IPS DF 19.7 (cell line): ENCODE data around the gene CASS4.
"Not testable (repeated sequence)": the region's sequence is repeated elsewhere in the genome, so short reads cannot be mapped to it uniquely, and the experiment has no call there.

Experiments
- DNase-seq: peaks from one replicate; pipeline ENCODE4 v3.0.0-alpha.2; 2013; ENCODE audit warnings: low read depth, low spot score

Gene CASS4

GRCh38 chr20:56411759-56412472, at the start of gene CASS4:
Gene CASS4, plus strand, starts transcription at chr20:56412260. Its CDS starts 199 bp downstream, at chr20:56412459.
- no peak for DNase-seq

- no peak for DNase-seq
Observed at GRCh38 chr20:56362833-56363413, 49.1 kb upstream of the CASS4 start.

- no peak for DNase-seq
Observed at GRCh38 chr20:56363491-56363890, 48.6 kb upstream of the CASS4 start.

GRCh38 chr20:56368351-56369134, 43.5 kb upstream of the CASS4 start:
- DNase-seq, result no peak

- no peak for DNase-seq
Observed at GRCh38 chr20:56369179-56369578, 42.9 kb upstream of the CASS4 start.

- no peak for DNase-seq
Observed at GRCh38 chr20:56371977-56372376, 40.1 kb upstream of the CASS4 start.

GRCh38 chr20:56372850-56373249, 39.2 kb upstream of the CASS4 start:
- no peak for DNase-seq

GRCh38 chr20:56373942-56374341, 38.1 kb upstream of the CASS4 start:
- DNase-seq, result no peak

- no peak for DNase-seq
Observed at GRCh38 chr20:56376331-56376730, 35.7 kb upstream of the CASS4 start.

- DNase-seq, result no peak
Observed at GRCh38 chr20:56378386-56378785, 33.7 kb upstream of the CASS4 start.

- no peak for DNase-seq
Observed at GRCh38 chr20:56380375-56380774, 31.7 kb upstream of the CASS4 start.

- no peak for DNase-seq
Observed at GRCh38 chr20:56381501-56381900, 30.6 kb upstream of the CASS4 start.

- no peak for DNase-seq
Observed at GRCh38 chr20:56382696-56383095, 29.4 kb upstream of the CASS4 start.

GRCh38 chr20:56383334-56383733, 28.7 kb upstream of the CASS4 start:
- DNase-seq, result no peak

- DNase-seq, result no peak
Observed at GRCh38 chr20:56385130-56385529, 26.9 kb upstream of the CASS4 start.

GRCh38 chr20:56386219-56386618, 25.8 kb upstream of the CASS4 start:
- no peak for DNase-seq

GRCh38 chr20:56388882-56389281, 23.2 kb upstream of the CASS4 start:
- no peak for DNase-seq

- DNase-seq, result no peak
Observed at GRCh38 chr20:56389807-56390206, 22.3 kb upstream of the CASS4 start.

- DNase-seq, result not testable (repeated sequence)
Observed at GRCh38 chr20:56390396-56390795, 21.7 kb upstream of the CASS4 start.

GRCh38 chr20:56391037-56391436, 21.0 kb upstream of the CASS4 start:
- no peak for DNase-seq

- DNase-seq, result no peak
Observed at GRCh38 chr20:56391596-56392131, 20.4 kb upstream of the CASS4 start.

- peak; percentile 97 for DNase-seq
Observed at GRCh38 chr20:56392132-56392880, 19.8 kb upstream of the CASS4 start, which contains the start of the genes AURKA and CSTF1. Gene AURKA, minus strand, starts transcription at chr20:56392215. Its CDS starts 4,018 bp downstream, at chr20:56388197. Gene CSTF1, plus strand, starts transcription at chr20:56392645. Its CDS starts 2,908 bp downstream, at chr20:56395553.
